HG03378 (cell line): ENCODE data around the gene TRIM36.

Experiments used
- ATAC-seq: cut with Tn5 transposase; IDR thresholded peaks from one replicate; pipeline ENCODE4 v1.9.1; 2021; ENCODE audit warnings: mild to moderate bottlenecking, moderate library complexity; ENCODE audit not compliant: unreplicated experiment

The TRIM36 gene

GRCh38 chr5:115168829-115169486 is 750 bp downstream of the TRIM36 start:
- no peak for ATAC-seq

DNA sequence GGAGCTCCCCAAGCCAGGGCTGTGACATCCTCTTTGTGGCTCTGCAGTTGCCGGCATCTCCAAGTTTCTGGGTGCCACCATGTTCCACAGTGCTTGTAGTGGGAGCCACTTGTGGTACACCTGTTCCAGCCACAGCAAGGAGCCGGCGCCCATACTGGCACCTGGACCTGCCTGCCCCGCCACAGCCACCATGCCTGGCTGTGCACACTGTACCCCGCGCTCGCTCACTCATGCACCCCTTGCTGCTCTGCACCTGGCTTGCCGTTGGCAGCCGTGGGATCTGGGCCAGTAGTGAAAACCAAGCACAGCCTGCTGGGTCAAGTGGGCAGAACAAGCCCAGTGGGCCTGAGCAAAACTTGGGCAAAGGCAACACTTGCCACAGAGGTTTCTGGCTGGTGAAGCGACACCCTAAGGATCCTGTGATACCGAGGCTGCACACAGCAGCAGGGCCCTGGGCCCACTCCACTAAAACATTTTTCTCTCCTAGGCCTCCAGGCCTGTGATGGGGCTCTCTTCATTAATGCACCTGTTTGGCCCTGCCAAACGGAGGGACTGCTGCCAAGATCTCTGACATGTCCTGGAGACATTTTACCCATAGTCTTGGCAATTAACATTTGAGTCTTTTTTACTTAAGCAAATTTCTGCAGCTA is 2.8 kb downstream of the TRIM36 start:
- ATAC-seq, result no peak

- ATAC-seq, result no peak
Observed at GRCh38 chr5:115165790-115166189, 3.9 kb downstream of the TRIM36 start.

- ATAC-seq, result no peak
Observed at GRCh38 chr5:115160975-115161475, 8.7 kb downstream of the TRIM36 start.

GRCh38 chr5:115151208-115151805 is 18.4 kb downstream of the TRIM36 start:
- no peak for ATAC-seq

- ATAC-seq, result no peak
Observed at GRCh38 chr5:115150512-115150911, 19.2 kb downstream of the TRIM36 start.

GRCh38 chr5:115147052-115147451 is 22.7 kb downstream of the TRIM36 start:
- no peak for ATAC-seq

DNA sequence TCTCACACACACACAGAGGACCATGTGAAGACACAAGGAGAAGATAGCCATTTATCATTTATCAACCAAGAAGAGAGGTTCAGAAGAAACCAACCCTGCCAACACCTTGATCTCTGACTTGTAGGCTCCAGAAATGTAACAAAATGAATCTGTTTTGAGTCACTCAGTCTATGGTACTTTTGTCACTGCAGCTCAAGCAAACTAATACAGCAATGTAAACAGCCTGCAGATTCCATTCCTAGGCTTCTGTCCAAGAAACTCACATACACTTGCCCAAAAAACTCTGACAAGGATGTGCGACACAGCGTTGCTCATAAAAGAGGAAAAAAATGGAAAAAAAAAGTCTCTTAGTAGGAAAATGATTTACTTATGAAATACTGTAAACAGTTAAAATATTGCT is 33.4 kb downstream of the TRIM36 start:
- ATAC-seq, result no peak

GRCh38 chr5:115132465-115132864 is 37.2 kb downstream of the TRIM36 start:
- peak; percentile 71 for ATAC-seq

DNA sequence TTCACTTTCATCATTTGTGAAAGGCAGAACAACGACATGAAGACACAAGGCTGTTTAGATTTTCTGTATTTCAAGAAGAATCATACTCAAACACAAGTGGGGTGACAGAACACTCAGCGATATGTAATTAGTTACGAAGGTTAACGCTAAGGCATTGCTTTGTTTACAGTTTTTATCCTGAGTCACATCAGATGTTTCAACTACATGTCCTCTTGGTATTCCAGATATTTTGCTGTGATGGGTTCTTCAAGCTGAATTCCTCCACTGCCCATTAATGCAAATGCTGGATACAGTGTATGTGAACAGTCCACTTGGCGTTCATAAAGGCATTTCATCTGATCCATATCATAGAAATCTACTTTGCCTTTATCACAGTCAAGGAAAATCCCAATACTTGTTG is 43.4 kb downstream of the TRIM36 start:
- ATAC-seq, result no peak

DNA sequence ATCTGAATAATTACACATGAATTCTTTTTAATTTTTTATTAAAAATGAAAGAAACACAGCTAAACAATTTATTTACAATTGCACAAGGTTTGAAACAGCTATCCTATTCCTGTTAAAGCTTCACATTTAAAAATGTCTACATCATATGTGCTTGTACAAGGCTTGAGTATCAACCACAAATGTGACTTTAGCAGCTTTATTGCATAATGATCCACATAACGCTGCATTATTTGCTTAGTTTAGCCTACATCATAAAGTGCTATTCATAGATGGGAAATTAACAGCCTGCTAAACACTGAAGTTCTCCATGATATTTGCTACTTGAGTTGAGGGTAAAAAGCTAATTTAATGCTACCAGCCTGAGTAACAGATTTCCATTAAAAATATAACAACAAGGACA is 45.0 kb downstream of the TRIM36 start:
- no peak for ATAC-seq

DNA sequence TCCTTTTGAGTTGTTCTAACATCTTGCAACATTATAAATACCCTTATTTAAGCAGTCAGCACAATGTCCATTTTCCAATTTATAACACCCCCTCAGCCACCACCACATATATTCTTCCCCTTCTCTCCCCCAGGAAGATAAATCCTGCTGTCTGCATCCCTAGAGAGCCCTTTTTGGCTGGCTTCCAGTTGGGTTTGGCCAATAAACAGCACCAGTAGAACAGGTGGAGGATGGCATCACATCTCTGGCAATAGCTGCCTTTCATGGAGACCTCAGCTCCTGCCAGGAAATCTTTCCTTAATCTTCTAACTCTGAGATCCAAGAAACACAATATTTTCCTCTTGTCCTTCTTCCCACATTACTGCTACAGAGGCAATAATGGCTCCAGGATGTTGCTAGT is 53.7 kb downstream of the TRIM36 start:
- no peak for ATAC-seq

- ATAC-seq, result no peak
Observed at GRCh38 chr5:115109840-115110239, 59.9 kb downstream of the TRIM36 start.

DNA sequence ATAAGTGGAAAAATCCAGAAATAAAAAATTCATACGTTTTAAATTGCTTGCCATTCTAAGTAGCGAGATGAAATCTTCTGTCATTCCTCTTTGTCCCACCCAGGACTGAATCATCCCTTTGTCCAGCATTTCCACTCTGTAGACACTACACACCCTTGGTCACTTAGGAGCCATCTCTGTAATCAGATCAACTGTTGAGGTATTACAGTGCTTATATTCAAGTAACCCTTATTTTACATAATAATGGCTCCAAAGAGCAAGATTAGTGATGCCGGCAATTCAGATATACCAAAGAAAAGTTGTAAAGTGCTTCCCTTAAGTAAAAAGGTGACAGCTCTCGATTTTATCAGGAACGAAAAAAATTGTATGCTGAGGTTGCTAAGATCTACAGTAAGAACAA is 60.4 kb downstream of the TRIM36 start:
- ATAC-seq, result no peak

DNA sequence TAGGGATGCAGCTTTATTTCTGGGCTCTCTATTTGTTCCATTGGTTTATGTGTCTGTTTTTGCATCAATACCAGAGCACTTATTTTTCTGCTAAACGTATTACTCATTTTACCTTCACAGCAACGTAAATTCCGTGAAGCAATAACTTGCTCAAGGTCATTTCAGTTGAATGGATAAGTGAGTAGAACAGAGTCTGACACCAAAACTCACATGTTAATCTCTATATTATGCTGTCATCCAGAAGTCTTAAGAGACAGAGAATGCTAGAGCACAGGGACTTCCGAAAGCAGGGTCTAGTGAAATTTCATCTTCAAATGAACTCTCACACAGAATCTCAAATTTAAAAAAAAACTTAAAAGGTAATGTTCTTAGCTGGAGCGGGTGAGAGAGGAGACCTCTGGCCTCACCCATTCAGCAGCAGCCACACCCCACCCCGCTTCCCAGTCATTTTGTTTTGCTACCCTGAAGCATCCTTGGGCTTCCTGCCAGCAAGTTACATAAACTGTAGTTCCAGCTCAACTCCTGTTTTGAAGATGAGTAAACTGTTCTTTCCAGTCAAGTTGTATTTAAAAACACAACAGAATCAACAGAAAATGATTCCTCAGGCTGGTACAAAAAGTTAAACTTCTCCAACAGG is 69.3 kb downstream of the TRIM36 start:
- no peak for ATAC-seq

GRCh38 chr5:115098041-115098702 is 71.5 kb downstream of the TRIM36 start:
- peak; percentile 91 for ATAC-seq

DNA sequence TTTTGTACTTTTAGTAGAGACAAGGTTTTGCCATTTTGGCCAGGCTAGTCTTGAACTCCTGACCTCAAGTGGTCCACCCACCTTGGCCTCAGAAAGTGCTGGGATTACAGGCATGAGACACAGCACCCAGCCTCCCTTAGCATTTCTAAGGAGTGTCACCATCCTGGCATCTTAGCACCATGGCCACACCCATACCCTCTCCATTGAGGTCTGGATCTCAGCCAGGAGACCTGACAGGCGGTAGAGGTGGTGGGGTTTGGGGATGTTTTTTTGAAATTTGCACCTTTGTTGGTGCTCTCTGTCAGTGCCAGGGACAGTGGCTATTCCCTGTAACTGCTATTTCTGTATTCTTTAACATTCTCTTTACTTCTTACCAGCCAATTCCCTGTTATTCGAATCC is 72.5 kb downstream of the TRIM36 start:
- no peak for ATAC-seq

- ATAC-seq, result no peak
Observed at GRCh38 chr5:115096034-115096769, 73.5 kb downstream of the TRIM36 start.

GRCh38 chr5:115087951-115088350 is 81.8 kb downstream of the TRIM36 start:
- ATAC-seq, result no peak

DNA sequence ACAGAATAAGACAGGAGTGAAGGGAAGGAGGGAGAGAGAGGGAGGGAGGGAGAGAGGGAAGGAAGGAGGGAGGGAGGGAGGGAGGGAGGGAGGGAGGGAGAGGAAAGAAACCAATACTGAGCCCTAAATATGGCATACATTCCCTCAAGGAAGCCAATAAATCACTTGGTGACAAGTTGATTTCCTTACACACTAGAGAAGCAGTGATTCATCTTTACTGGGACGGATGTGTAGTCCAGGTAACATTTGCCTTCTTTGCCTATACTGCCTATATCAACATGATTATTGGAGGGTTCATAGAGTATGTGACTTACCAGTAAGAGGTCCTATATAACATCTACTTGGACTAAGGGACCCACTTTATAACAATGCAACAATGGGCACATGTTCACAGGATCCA is 83.2 kb downstream of the TRIM36 start:
- no peak for ATAC-seq
